AG04450 (cell line): ENCODE measurements around the gene UGT1A5. TPM values are rescaled to one million over a fixed set of nuclear protein-coding genes. Genes with fewer than 3 reads are reported as not detected.

Experiments used
- CTCF ChIA-PET: fragments of 300-600, 350-600 bp; formaldehyde crosslinking; extraction: SDS; loops from one replicate; lab custom pipeline; 2022; ENCODE audit warnings: antibody characterized with exemption, inconsistent platforms; lab: Charles Lee
- POLR2A ChIA-PET: fragments of 350-600 bp; formaldehyde crosslinking; extraction: SDS; loops from one replicate; lab custom pipeline; 2021; ENCODE audit warnings: antibody characterized with exemption, inconsistent platforms; lab: Yijun Ruan, JAX
- DNase-seq: peaks from one replicate; pipeline ENCODE4 v3.0.0-alpha.2; 2011; ENCODE audit warnings: low read depth, low spot score
- H3K27ac ChIP-seq: one replicate; pipeline ENCODE4 v1.5.1; 2012; ENCODE audit warnings: low read depth, low read length, control low read depth
- H3K27me3 ChIP-seq: one replicate; pipeline ENCODE4 v1.6.0; 2012; ENCODE audit warnings: low read length; ENCODE audit not compliant: control insufficient read depth, insufficient read depth
- H3K4me3 ChIP-seq: 2 replicates; pipeline ENCODE4 v1.5.1; 2011; ENCODE audit warnings: mild to moderate bottlenecking, low read depth, low read length, control low read depth
- H3K9me3 ChIP-seq: 2 replicates; pipeline ENCODE4 v1.5.1; 2012; ENCODE audit warnings: low read length; ENCODE audit not compliant: control insufficient read depth, insufficient read depth
- polyA plus RNA-seq: library from polyadenylated mRNA; depleted of rRNA; stranded (reverse); fragments of >200 nt; gene quantifications from 2 replicates; pipeline ENCODE4 v1.2.3, GENCODE V29; 2011
- TF ChIP-seq, protein P1 (sequence below): IDR thresholded peaks from 2 replicates; pipeline ENCODE4 v1.5.1; 2011; ENCODE audit warnings: low read depth, low read length, control low read depth, inconsistent platforms

Gene UGT1A5
- polyA plus RNA-seq, 1 experiment, result not detected

DNA sequence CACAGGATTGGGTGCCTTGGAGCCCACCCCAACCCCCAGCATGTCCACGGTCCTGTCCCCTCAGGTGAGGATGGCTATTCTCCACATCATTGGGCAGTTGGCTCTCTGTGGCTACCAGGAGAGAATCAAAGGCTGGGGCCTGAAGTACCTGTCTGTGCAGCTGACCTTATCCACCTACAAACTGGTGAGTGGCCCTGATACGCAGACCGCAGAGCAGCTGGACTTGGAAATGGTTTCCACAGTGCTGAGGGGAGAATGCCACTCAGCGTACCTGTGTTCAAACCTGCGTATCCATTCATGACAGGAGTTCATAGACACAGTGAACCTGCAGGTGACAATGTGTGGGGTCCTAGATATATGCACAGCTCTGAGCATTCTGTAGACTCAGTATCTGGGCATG lies 87.0 kb downstream of the UGT1A5 start:
- ChIA-PET POLR2A (no interaction called here), CTCF (no interaction called here)
- TF ChIP-seq, protein P1, sequence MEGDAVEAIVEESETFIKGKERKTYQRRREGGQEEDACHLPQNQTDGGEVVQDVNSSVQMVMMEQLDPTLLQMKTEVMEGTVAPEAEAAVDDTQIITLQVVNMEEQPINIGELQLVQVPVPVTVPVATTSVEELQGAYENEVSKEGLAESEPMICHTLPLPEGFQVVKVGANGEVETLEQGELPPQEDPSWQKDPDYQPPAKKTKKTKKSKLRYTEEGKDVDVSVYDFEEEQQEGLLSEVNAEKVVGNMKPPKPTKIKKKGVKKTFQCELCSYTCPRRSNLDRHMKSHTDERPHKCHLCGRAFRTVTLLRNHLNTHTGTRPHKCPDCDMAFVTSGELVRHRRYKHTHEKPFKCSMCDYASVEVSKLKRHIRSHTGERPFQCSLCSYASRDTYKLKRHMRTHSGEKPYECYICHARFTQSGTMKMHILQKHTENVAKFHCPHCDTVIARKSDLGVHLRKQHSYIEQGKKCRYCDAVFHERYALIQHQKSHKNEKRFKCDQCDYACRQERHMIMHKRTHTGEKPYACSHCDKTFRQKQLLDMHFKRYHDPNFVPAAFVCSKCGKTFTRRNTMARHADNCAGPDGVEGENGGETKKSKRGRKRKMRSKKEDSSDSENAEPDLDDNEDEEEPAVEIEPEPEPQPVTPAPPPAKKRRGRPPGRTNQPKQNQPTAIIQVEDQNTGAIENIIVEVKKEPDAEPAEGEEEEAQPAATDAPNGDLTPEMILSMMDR, result no peak
- Histone ChIP-seq H3K27me3 (peaks cover 7% of the 10 kb centered on the region), H3K27ac (no peak overlapping the region), H3K4me3 (no peak overlapping the region), H3K9me3 (no peaks in the 10 kb centered on the region; the same call in 1 of the 2 replicates)
- no peak for DNase-seq

DNA sequence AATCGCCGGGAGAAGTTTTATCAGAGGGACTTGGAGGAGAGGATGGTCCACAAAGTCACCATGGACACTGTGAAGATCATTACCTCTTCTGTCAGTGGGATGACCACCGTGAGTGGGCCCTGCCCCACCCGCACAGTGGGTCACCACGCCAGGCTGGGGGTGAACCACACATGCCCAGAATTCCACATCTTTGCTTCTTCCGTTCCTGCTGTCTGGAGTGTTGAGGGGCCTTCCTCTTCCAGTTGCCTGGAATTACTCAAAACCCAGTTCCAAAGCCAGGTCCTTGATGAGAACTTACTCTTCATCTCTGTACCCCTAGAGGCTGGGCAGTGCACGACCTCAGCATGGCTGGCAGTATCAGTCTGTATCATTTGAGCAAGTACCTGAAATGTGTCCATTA lies 87.5 kb downstream of the UGT1A5 start:
- ChIA-PET POLR2A (no interaction called here), CTCF (no interaction called here)
- no peak overlapping the region for H3K27ac ChIP-seq
- H3K27me3 ChIP-seq, result peaks cover 7% of the 10 kb centered on the region
- no peak overlapping the region for H3K4me3 ChIP-seq
- TF ChIP-seq, protein P1, result no peak
- H3K9me3 ChIP-seq, result no peaks in the 10 kb centered on the region; the same call in 1 of the 2 replicates
- DNase-seq, result no peak

DNA sequence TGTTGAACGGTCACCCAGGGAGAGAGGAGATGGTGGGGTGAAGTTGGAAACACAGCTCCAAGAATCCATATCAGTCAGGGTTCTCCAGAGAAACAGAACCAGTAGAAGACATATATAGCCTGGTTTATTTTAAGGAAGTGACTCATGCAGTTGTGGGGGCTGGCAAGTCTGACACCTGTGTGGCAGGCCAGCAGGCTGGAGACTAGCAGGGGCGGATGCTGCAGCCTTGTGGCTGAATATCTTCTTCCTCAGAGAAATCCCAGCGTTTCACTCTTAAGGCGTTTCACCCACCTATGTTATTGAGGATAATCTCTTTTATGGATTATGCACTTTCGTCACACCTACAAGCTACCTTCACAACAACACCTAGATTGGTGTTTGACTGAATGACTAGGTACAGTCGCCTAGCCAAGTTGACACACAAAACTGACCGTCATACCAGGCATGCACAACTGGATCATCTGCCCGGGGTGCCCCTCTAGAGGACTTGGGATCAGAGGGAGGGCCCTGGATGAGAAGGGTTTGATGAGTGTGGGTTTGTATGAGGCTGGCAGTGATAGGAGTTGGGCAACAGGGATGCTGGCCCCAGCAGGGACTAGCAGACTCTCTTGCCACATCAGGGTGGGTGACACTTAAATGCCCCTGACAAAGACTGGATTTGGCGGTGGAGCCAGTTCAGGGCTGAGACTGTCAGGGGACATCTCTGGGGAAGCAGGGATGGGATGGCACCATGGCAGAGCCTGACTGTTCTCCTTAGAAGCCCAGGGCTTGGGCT lies 88.8 kb downstream of the UGT1A5 start:
- POLR2A ChIA-PET, result no interaction called here
- Histone ChIP-seq H3K9me3 (no peaks in the 10 kb centered on the region), H3K27me3 (peaks cover 7% of the 10 kb centered on the region), H3K27ac (no peak overlapping the region), H3K4me3 (no peak overlapping the region)
- CTCF ChIA-PET, result no interaction called here
- TF ChIP-seq, protein P1, result no peak
- DNase-seq, result no peak

DNA sequence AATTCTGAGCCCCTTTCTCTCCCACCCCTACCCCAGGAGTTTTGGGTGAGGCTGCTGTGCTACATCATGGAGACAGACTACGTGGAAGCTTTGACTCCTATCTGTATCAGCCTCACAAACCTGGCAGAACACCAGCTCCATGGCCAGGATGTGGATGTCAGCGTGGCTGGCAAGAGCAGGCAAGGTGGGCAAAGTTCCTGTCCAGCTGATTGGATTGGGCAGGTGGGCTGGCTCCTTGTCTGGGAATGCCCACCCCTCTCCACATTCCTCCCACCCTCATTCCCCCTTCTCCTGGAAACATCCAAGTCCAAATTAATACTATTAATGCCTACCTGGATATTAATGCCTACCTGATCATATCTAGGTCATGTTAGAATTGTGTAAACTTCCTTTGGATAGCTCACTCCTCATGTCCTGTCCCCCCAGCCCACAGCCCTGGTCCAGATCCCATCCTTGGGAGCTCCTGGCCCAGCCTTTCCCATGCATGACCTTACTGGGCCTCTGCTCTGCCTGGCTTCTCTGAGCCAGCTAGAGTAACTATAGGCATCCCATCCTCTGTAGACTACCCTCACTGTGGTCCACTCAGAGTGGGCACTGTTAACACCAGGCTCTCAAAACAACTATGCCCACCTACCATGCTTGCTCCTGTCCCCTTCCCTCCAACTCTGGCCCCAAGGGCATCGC lies 89.6 kb downstream of the UGT1A5 start:
- Histone ChIP-seq H3K4me3 (no peak overlapping the region), H3K27me3 (peaks cover 7% of the 10 kb centered on the region), H3K9me3 (peaks cover 1% of the 10 kb centered on the region; the same call in 1 of the 2 replicates), H3K27ac (no peak overlapping the region)
- CTCF ChIA-PET, result no interaction called here
- DNase-seq, result no peak
- TF ChIP-seq, protein P1, result no peak
- POLR2A ChIA-PET, result no interaction called here
